ENCODE measurements around the gene CEACAM6.
"Not testable (repeated sequence)": the region's sequence is repeated elsewhere in the genome, so short reads cannot be mapped to it uniquely, and the experiment has no call there.

Gene CEACAM6

GRCh38 chr19:41755328-41755913 is at the start of gene CEACAM6:
Gene CEACAM6 (plus strand): TSS chr19:41755530. CDS start chr19:41755639, 109 bp downstream.
- DNase-seq = no peak

GRCh38 chr19:41706741-41707501 is 48.4 kb upstream of the CEACAM6 start:
- DNase-seq = no peak

GRCh38 chr19:41707502-41707812 is 47.9 kb upstream of the CEACAM6 start:
- no peak for DNase-seq

- DNase-seq = no peak
Observed at GRCh38 chr19:41707871-41708371, 47.4 kb upstream of the CEACAM6 start.

GRCh38 chr19:41708481-41708880 is 46.8 kb upstream of the CEACAM6 start, which contains the start of gene CEACAM5:
Gene CEACAM5 (plus strand): TSS chr19:41708626. CDS start chr19:41708732, 106 bp downstream.
- DNase-seq = no peak

GRCh38 chr19:41709516-41709915 is 45.8 kb upstream of the CEACAM6 start:
- DNase-seq = not testable (repeated sequence)

- no peak for DNase-seq
Observed at GRCh38 chr19:41709951-41710645, 45.2 kb upstream of the CEACAM6 start.

- no peak for DNase-seq
Observed at GRCh38 chr19:41711376-41712261, 43.7 kb upstream of the CEACAM6 start.

GRCh38 chr19:41714598-41714997 is 40.7 kb upstream of the CEACAM6 start:
- DNase-seq = no peak

- DNase-seq = no peak
Observed at GRCh38 chr19:41718761-41719160, 36.6 kb upstream of the CEACAM6 start.

- DNase-seq = no peak
Observed at GRCh38 chr19:41720103-41720502, 35.2 kb upstream of the CEACAM6 start.

- no peak for DNase-seq
Observed at GRCh38 chr19:41726493-41726892, 28.8 kb upstream of the CEACAM6 start.

- DNase-seq = no peak
Observed at GRCh38 chr19:41734156-41734555, 21.2 kb upstream of the CEACAM6 start.

- no peak for DNase-seq
Observed at GRCh38 chr19:41734585-41734984, 20.7 kb upstream of the CEACAM6 start.

- no peak for DNase-seq
Observed at GRCh38 chr19:41735071-41735600, 20.2 kb upstream of the CEACAM6 start.

- no peak for DNase-seq
Observed at GRCh38 chr19:41739361-41739760, 16.0 kb upstream of the CEACAM6 start.

- DNase-seq = no peak
Observed at GRCh38 chr19:41740415-41741243, 14.7 kb upstream of the CEACAM6 start.

- no peak for DNase-seq
Observed at GRCh38 chr19:41741244-41741554, 14.1 kb upstream of the CEACAM6 start.

GRCh38 chr19:41744850-41745249 is 10.5 kb upstream of the CEACAM6 start:
- no peak for DNase-seq

GRCh38 chr19:41745756-41746155 is 9.6 kb upstream of the CEACAM6 start:
- DNase-seq = no peak

GRCh38 chr19:41746593-41747227 is 8.6 kb upstream of the CEACAM6 start:
- DNase-seq = no peak
